GM21529 (cell line): Measurements from ENCODE around the gene FILIP1.
"Not testable (repeated sequence)": the region's sequence is repeated elsewhere in the genome, so short reads cannot be mapped to it uniquely, and the experiment has no call there.

Source experiments
- ATAC-seq: cut with Tn5 transposase; IDR thresholded peaks from one replicate; pipeline ENCODE4 v1.9.1; 2021; ENCODE audit not compliant: unreplicated experiment

FILIP1 gene

GRCh38 chr6:75421316-75422023 lies 72.1 kb downstream of the FILIP1 start:
- ATAC-seq = no peak

- no peak for ATAC-seq
Observed at GRCh38 chr6:75419980-75420379, 73.6 kb downstream of the FILIP1 start.

GRCh38 chr6:75419416-75419815 lies 74.2 kb downstream of the FILIP1 start:
- no peak for ATAC-seq

- peak; percentile 84 for ATAC-seq
Observed at GRCh38 chr6:75418233-75418632, 75.4 kb downstream of the FILIP1 start.

- ATAC-seq = no peak
Observed at GRCh38 chr6:75416443-75416842, 77.2 kb downstream of the FILIP1 start.

- ATAC-seq = no peak
Observed at GRCh38 chr6:75415804-75416203, 77.8 kb downstream of the FILIP1 start.

GRCh38 chr6:75414445-75415021 lies 79.1 kb downstream of the FILIP1 start:
- ATAC-seq = no peak

GRCh38 chr6:75412969-75413662 lies 80.5 kb downstream of the FILIP1 start:
- ATAC-seq = no peak

- not testable (repeated sequence) for ATAC-seq
Observed at GRCh38 chr6:75410564-75410963, 83.0 kb downstream of the FILIP1 start.

- no peak for ATAC-seq
Observed at GRCh38 chr6:75409928-75410327, 83.7 kb downstream of the FILIP1 start.

- no peak for ATAC-seq
Observed at GRCh38 chr6:75409286-75409685, 84.3 kb downstream of the FILIP1 start.

GRCh38 chr6:75403563-75404080 lies 90.0 kb downstream of the FILIP1 start:
- ATAC-seq = no peak

GRCh38 chr6:75402296-75402695 lies 91.3 kb downstream of the FILIP1 start:
- ATAC-seq = no peak

- ATAC-seq = no peak
Observed at GRCh38 chr6:75397656-75398465, 95.7 kb downstream of the FILIP1 start.

GRCh38 chr6:75397171-75397570 lies 96.4 kb downstream of the FILIP1 start:
- ATAC-seq = no peak

- ATAC-seq = no peak
Observed at GRCh38 chr6:75396005-75396800, 97.4 kb downstream of the FILIP1 start.

GRCh38 chr6:75393806-75394205 lies 99.8 kb downstream of the FILIP1 start:
- no peak for ATAC-seq

- no peak for ATAC-seq
Observed at GRCh38 chr6:75391276-75391675, 102.3 kb downstream of the FILIP1 start.

GRCh38 chr6:75386050-75386770 lies 107.4 kb downstream of the FILIP1 start:
- ATAC-seq = no peak

- ATAC-seq = no peak
Observed at GRCh38 chr6:75384116-75384515, 109.5 kb downstream of the FILIP1 start.
